Duodenal mucosa (tissue), 2 donors: ENCODE measurements around the gene SH2D4B.
A peak's percentile ranks its signal among the peaks of the same experiment; 100 is the strongest.
"Not testable (repeated sequence)": the region's sequence is repeated elsewhere in the genome, so short reads cannot be mapped to it uniquely, and the experiment has no call there.

ENCODE experiments used
- H3K27ac ChIP-seq: one replicate; pipeline ENCODE4 v1.7.0; 2013; ENCODE audit warnings: low read depth, low read length
- H3K27me3 ChIP-seq, 2 donors: one replicate each; pipeline ENCODE4 v1.7.0; 2013; ENCODE audit warnings: low read length in 2 of 2, control low read depth in 1 of 2; ENCODE audit not compliant: insufficient read depth in 2 of 2, control insufficient read depth in 1 of 2
- H3K36me3 ChIP-seq, 2 donors: one replicate each; pipeline ENCODE4 v1.7.0; 2013; ENCODE audit warnings: low read length in 2 of 2, control low read depth in 1 of 2; ENCODE audit not compliant: insufficient read depth in 2 of 2, control insufficient read depth in 1 of 2
- H3K4me1 ChIP-seq, 2 donors: one replicate each; pipeline ENCODE4 v1.7.0; 2013; ENCODE audit warnings: low read length in 2 of 2, control low read depth in 1 of 2; ENCODE audit not compliant: insufficient read depth in 2 of 2, control insufficient read depth in 1 of 2
- H3K4me3 ChIP-seq, 2 donors: one replicate each; pipeline ENCODE4 v1.7.0; 2013; ENCODE audit warnings: low read length in 2 of 2, low read depth in 1 of 2
- H3K9ac ChIP-seq, 2 donors: one replicate each; pipeline ENCODE4 v1.7.0; 2013; ENCODE audit warnings: low read length in 2 of 2, low read depth in 1 of 2
- H3K9me3 ChIP-seq, 2 donors: one replicate each; pipeline ENCODE4 v1.7.0; 2013; ENCODE audit warnings: low read length in 2 of 2, control low read depth in 1 of 2; ENCODE audit not compliant: control insufficient read depth in 1 of 2

Gene SH2D4B

GRCh38 chr10:80543319-80543672, 5.6 kb downstream of the SH2D4B start:
- H3K36me3 ChIP-seq, H3K9me3 ChIP-seq, H3K27me3 ChIP-seq, H3K9ac ChIP-seq, H3K4me3 ChIP-seq, H3K27ac ChIP-seq: not testable (repeated sequence)
- peaks cover 7 to 12% of the 10 kb centered on the region in 2 donors for H3K4me1 ChIP-seq

GRCh38 chr10:80544316-80544953, 6.7 kb downstream of the SH2D4B start:
- Histone ChIP-seq H3K27ac (no peak overlapping the region), H3K4me1 (peaks cover 7 to 12% of the 10 kb centered on the region in 2 donors), H3K36me3 (no peaks in the 10 kb centered on the region), H3K4me3 (no peak overlapping the region), H3K9me3 (no peaks in the 10 kb centered on the region), H3K9ac (no peak overlapping the region), H3K27me3 (no peaks in the 10 kb centered on the region)

GRCh38 chr10:80545258-80545881, 7.7 kb downstream of the SH2D4B start:
- peaks cover 7 to 11% of the 10 kb centered on the region in 2 donors for H3K4me1 ChIP-seq
- no peak overlapping the region for H3K9ac ChIP-seq
- H3K27ac ChIP-seq = no peak overlapping the region
- no peaks in the 10 kb centered on the region for H3K27me3 ChIP-seq
- no peaks in the 10 kb centered on the region for H3K36me3 ChIP-seq
- H3K9me3 ChIP-seq = no peaks in the 10 kb centered on the region
- H3K4me3 ChIP-seq = no peak overlapping the region

- no peak overlapping the region for H3K9ac ChIP-seq
- peaks cover 11 to 13% of the 10 kb centered on the region in 2 donors for H3K4me1 ChIP-seq
- peak overlapping the region in 1 of 2 donors; percentile 4 for H3K4me3 ChIP-seq
- H3K9me3 ChIP-seq = no peaks in the 10 kb centered on the region
- no peaks in the 10 kb centered on the region for H3K27me3 ChIP-seq
- H3K36me3 ChIP-seq = no peaks in the 10 kb centered on the region
- H3K27ac ChIP-seq = no peak overlapping the region
Measured at GRCh38 chr10:80552151-80552646, 14.5 kb downstream of the SH2D4B start.

- Histone ChIP-seq H3K27ac (no peak overlapping the region), H3K4me3 (no peak overlapping the region), H3K9ac (no peak overlapping the region), H3K4me1 (peaks cover 11 to 13% of the 10 kb centered on the region in 2 donors), H3K9me3 (no peaks in the 10 kb centered on the region), H3K27me3 (no peaks in the 10 kb centered on the region), H3K36me3 (no peaks in the 10 kb centered on the region)
Measured at GRCh38 chr10:80553436-80553835, 15.7 kb downstream of the SH2D4B start.

DNA sequence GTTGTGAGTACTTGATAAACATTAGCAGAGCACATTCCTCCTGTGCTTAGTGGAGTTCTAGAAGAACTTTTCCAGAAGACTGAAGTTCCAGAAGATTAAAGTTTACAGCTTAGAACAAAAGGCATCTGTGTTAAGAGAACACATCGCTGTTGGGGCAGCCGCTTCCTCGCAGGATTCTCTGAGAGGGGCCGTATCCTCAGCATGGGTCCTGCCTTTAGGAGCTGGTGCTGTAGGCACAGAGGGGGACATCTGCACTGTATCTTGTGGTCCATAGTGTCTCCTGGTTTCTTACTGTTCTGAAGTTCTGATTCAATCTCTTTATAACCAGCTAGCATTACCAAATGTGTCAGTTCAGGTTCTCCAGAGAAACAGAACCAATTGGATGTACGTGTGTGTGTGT, 16.3 kb downstream of the SH2D4B start:
- no peak overlapping the region for H3K27ac ChIP-seq
- H3K27me3 ChIP-seq = no peaks in the 10 kb centered on the region
- no peaks in the 10 kb centered on the region for H3K9me3 ChIP-seq
- H3K4me1 ChIP-seq = peaks cover 11 to 13% of the 10 kb centered on the region in 2 donors
- H3K4me3 ChIP-seq = no peak overlapping the region
- H3K9ac ChIP-seq = no peak overlapping the region
- no peaks in the 10 kb centered on the region for H3K36me3 ChIP-seq

- Histone ChIP-seq H3K27me3 (no peaks in the 10 kb centered on the region), H3K4me1 (peaks cover 11 to 13% of the 10 kb centered on the region in 2 donors), H3K9me3 (no peaks in the 10 kb centered on the region), H3K36me3 (no peaks in the 10 kb centered on the region), H3K27ac (no peak overlapping the region), H3K4me3 (no peak overlapping the region), H3K9ac (no peak overlapping the region)
Measured at GRCh38 chr10:80555415-80555814, 17.7 kb downstream of the SH2D4B start.

DNA sequence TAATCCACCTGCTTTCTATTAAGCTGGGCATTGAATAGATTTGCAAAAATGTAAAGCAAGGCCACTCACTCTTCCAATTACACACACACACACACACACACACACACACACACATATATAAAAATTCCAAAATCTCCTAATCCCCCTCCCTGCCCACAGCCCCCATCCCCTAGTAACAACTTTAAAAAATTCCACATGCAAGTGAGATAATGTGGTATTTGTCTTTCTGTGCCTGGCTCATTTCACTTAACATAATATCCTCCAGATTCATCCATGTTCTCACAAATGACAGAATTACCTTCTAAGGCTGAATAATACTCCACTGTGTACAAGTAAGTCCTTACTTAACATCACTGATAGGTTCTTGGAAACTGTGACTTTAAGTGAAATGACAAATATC, 24.2 kb downstream of the SH2D4B start:
- Histone ChIP-seq H3K9ac (no peak overlapping the region), H3K36me3 (no peaks in the 10 kb centered on the region), H3K27ac (no peak overlapping the region), H3K4me1 (no peaks in the 10 kb centered on the region), H3K27me3 (peaks cover 0 to 5% of the 10 kb centered on the region in 2 donors), H3K9me3 (no peaks in the 10 kb centered on the region), H3K4me3 (no peak overlapping the region)

DNA sequence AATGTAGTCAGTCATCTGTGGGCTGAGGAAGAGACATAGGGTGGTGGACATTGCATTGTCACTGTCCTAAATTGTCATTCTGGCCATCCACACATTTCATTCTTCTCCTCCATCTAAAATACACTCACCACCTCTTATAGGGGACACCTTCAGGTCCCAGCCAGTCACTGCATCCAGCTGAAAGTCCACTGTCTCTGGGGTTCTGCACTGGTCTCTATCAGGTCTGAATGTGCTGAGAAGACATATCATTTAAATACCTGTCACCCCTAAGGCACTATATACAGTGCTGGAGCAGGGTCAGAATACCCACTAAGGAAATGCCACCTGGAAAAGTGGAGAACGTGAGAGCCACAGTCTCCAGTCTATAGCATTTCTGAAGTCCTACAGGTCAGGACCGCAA, 29.6 kb downstream of the SH2D4B start:
- H3K27me3 ChIP-seq = peaks cover 5 to 8% of the 10 kb centered on the region in 2 donors
- no peaks in the 10 kb centered on the region for H3K9me3 ChIP-seq
- no peaks in the 10 kb centered on the region for H3K4me1 ChIP-seq
- no peak overlapping the region for H3K4me3 ChIP-seq
- no peak overlapping the region for H3K9ac ChIP-seq
- H3K36me3 ChIP-seq = no peaks in the 10 kb centered on the region
- no peak overlapping the region for H3K27ac ChIP-seq

DNA sequence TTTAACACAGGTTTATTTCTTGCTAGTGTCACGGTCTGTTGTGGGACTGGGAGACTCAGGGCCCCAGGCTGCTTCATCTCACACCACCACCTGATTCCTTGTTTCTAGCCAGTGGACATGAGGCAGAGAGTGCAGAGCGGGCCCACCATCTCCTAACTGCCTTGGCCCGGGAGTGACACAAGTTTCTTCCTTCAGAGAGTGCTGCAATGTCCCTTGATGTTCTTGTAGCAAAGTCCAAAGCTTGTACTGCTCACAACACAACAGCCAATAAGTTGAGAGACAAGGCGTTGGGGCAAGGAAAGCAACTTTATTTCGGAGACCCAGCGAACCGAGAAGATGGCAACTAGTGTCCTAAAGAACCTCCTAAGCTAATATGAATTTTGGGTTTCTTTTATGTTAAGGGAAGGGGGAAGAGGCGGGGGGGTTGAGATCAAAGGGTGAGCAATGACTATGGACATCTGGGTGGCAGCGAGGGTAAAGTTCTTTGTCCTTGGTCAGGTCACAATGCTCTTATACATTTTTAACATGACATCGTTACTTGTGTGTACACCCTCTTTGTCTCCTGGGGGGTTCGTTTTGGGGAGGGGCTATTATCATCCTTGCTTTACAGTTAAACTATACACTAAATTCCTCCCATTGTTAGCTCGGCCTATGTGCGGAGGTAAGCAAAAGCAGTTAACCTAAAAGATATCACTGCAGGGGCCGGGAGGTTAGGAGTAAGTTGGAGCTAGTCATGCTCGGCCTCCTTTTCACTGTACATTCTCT, 31.6 kb downstream of the SH2D4B start:
- H3K4me1 ChIP-seq = no peaks in the 10 kb centered on the region
- no peak overlapping the region for H3K4me3 ChIP-seq
- no peaks in the 10 kb centered on the region for H3K9me3 ChIP-seq
- H3K27me3 ChIP-seq = peaks cover 3 to 8% of the 10 kb centered on the region in 2 donors
- H3K27ac ChIP-seq = no peak overlapping the region
- H3K9ac ChIP-seq = no peak overlapping the region
- H3K36me3 ChIP-seq = no peaks in the 10 kb centered on the region
